T-helper 2 cell treated with Interferon-gamma antibody and Interleukin-4, amounts not matched to agents 5 μg/mL and 100 μg/mL, for 36 hours (primary cell): ENCODE results near the gene LITAF.
A peak's percentile ranks its signal among the peaks of the same experiment; 100 is the strongest.
"Not testable (repeated sequence)": the region's sequence is repeated elsewhere in the genome, so short reads cannot be mapped to it uniquely, and the experiment has no call there.

Source experiments
- DNase-seq: peaks from one replicate; pipeline ENCODE4 v3.0.0; 2021; ENCODE audit warnings: low spot score
- H3K27ac Mint-ChIP-seq: one replicate; pipeline ENCODE4 v1.8.0; 2021; ENCODE audit warnings: mild to moderate bottlenecking, mixed read lengths
- H3K27me3 Mint-ChIP-seq: one replicate; pipeline ENCODE4 v1.8.0; 2021; ENCODE audit warnings: low read depth, mixed read lengths
- H3K36me3 Mint-ChIP-seq: one replicate; pipeline ENCODE4 v1.8.0; 2021; ENCODE audit warnings: low read depth, mixed read lengths
- H3K4me1 Mint-ChIP-seq: one replicate; pipeline ENCODE4 v1.8.0; 2021; ENCODE audit warnings: low read depth, mixed read lengths
- H3K4me3 Mint-ChIP-seq: one replicate; pipeline ENCODE4 v1.8.0; 2022; ENCODE audit warnings: mild to moderate bottlenecking, moderate library complexity, mixed read lengths
- H3K9me3 Mint-ChIP-seq: one replicate; pipeline ENCODE4 v1.8.0; 2021; ENCODE audit warnings: mixed read lengths

The LITAF gene

GRCh38 chr16:11613381-11614303 lies 26.9 kb upstream of the LITAF start:
- Mint-ChIP-seq H3K4me1 (peaks cover 14% of the 10 kb centered on the region), H3K4me3 (no peak overlapping the region), H3K27ac (peak overlapping the region; percentile 60), H3K27me3 (peaks cover 6% of the 10 kb centered on the region), H3K9me3 (no peaks in the 10 kb centered on the region), H3K36me3 (no peaks in the 10 kb centered on the region)
- peak; percentile 26 for DNase-seq

- no peak overlapping the region for H3K27ac Mint-ChIP-seq
- DNase-seq = no peak
Observed at GRCh38 chr16:11612665-11613025, 25.9 kb upstream of the LITAF start.

DNA sequence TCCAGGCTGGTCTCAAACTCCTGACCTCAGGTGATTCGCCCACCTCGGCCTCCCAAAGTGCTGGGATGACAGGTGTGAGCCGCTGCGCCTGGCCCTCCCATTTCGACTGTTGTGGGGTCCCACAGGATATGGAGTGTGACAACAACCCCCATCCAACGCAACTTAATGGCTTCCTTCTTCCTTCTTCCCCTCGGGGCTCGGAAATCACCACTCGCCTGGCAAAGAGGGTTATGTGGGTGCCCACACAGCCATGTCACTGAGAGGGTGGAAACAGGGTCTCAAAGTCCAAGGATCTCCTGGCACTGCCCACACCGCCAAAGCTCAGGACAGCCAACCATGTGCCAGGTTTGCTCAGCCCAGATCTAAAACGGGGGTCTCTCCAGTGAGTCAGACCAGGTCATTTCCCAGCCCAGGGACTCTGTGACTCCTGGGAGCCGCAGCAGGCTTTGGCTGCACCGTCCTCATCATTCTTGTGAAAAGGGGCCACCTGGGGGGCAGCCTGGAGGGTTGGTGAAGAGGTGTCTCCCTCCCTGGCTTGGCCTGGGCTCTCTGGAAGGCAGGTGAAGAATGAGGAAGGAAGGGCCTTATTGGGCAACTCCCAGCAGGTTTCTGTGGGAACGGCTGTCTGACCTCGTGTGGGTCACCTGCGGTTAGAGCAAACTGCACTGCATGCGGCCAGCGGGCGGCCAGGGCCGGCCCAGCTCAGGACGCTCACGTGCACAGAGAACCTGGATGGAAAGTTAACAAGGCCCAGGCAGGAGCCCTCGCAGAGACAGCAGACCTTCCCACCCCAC lies 25.3 kb upstream of the LITAF start:
- Mint-ChIP-seq H3K4me1 (peaks cover 9% of the 10 kb centered on the region), H3K27ac (no peak overlapping the region), H3K4me3 (no peak overlapping the region), H3K9me3 (no peaks in the 10 kb centered on the region), H3K36me3 (no peaks in the 10 kb centered on the region), H3K27me3 (peaks cover 9% of the 10 kb centered on the region)
- DNase-seq = no peak

More at GRCh38 chr16:11612665-11613025, 25.9 kb upstream of the LITAF start:
- H3K27me3 Mint-ChIP-seq = peaks cover 9% of the 10 kb centered on the region
- H3K4me3 Mint-ChIP-seq = no peak overlapping the region
- H3K36me3 Mint-ChIP-seq = no peaks in the 10 kb centered on the region
- H3K9me3 Mint-ChIP-seq = no peaks in the 10 kb centered on the region
- peaks cover 9% of the 10 kb centered on the region for H3K4me1 Mint-ChIP-seq

- Mint-ChIP-seq H3K27me3 (peaks cover 9% of the 10 kb centered on the region), H3K4me1 (peaks cover 9% of the 10 kb centered on the region), H3K36me3 (no peaks in the 10 kb centered on the region), H3K4me3 (no peak overlapping the region), H3K9me3 (no peaks in the 10 kb centered on the region), H3K27ac (no peak overlapping the region)
- DNase-seq = no peak
Observed at GRCh38 chr16:11610580-11610979, 23.9 kb upstream of the LITAF start.

DNA sequence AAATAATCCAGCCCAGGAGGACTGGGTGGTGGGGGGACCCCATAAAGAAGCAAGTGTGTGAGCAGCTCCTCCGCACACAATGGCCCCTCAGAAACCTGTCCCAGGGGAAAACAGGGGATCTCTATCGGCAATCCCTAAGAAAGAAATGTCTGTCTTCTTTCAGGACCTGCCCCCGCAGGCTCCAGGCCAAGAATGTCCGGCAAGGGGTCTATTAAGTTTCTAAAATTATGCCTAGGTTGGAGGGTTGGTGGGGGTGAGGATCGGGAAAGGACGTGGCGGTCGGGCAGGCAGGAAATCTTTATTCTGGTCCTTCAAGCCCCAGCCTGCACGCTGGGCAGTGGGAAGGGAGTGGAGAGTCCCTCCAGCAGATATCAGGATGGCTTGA lies 23.4 kb upstream of the LITAF start:
- Mint-ChIP-seq H3K9me3 (no peaks in the 10 kb centered on the region), H3K4me3 (no peak overlapping the region), H3K36me3 (no peaks in the 10 kb centered on the region), H3K27me3 (peaks cover 9% of the 10 kb centered on the region), H3K4me1 (peaks cover 9% of the 10 kb centered on the region), H3K27ac (no peak overlapping the region)
- DNase-seq = no peak

DNA sequence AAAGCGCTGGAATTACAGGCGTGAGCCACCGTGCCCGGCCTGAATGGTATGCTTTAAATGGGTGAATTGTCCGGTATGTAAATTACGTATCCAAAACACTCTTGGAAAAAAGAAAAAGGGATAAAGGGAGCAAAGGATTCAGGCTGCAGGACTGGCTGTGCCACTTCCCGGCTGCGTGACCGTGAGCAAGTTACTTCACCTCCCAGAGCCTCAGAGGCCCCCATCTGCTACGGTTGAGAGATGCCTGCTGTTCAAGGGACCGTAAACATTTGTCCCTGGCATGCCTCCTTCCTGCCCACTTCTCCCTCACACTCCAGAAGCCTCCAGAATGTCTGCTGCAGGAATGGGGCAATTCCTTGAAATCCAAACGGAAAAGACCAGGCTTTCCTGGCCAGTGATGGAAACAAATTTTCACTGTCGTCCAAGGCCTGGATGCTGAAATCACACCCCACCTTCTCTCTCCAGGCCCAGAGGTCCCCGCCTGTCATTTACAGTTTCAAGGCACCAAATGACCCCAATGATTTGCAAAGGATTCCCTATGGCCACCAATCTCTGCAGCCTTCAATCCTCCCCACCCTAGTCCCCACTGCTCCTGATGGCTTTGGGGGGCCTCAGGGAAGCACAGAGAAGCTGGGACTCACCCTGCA lies 22.9 kb upstream of the LITAF start:
- Mint-ChIP-seq H3K4me3 (no peak overlapping the region), H3K36me3 (no peaks in the 10 kb centered on the region), H3K27ac (no peak overlapping the region), H3K4me1 (peaks cover 9% of the 10 kb centered on the region), H3K9me3 (no peaks in the 10 kb centered on the region), H3K27me3 (peaks cover 9% of the 10 kb centered on the region)
- DNase-seq = no peak

- H3K4me3 Mint-ChIP-seq = no peak overlapping the region
- H3K27me3 Mint-ChIP-seq = peaks cover 11% of the 10 kb centered on the region
- no peak overlapping the region for H3K27ac Mint-ChIP-seq
- H3K36me3 Mint-ChIP-seq = no peaks in the 10 kb centered on the region
- no peak for DNase-seq
- peaks cover 2% of the 10 kb centered on the region for H3K4me1 Mint-ChIP-seq
- H3K9me3 Mint-ChIP-seq = no peaks in the 10 kb centered on the region
Observed at GRCh38 chr16:11605891-11606290, 19.2 kb upstream of the LITAF start.

- no peak for DNase-seq
- Mint-ChIP-seq H3K4me1 (peaks cover 2% of the 10 kb centered on the region), H3K27ac (no peak overlapping the region), H3K36me3 (no peaks in the 10 kb centered on the region), H3K4me3 (no peak overlapping the region), H3K27me3 (peaks cover 10% of the 10 kb centered on the region), H3K9me3 (no peaks in the 10 kb centered on the region)
Observed at GRCh38 chr16:11605564-11605886, 18.8 kb upstream of the LITAF start.

- Mint-ChIP-seq H3K9me3 (no peaks in the 10 kb centered on the region), H3K4me1 (peaks cover 2% of the 10 kb centered on the region), H3K27me3 (peaks cover 5% of the 10 kb centered on the region), H3K4me3 (no peak overlapping the region), H3K36me3 (no peaks in the 10 kb centered on the region), H3K27ac (no peak overlapping the region)
- no peak for DNase-seq
Observed at GRCh38 chr16:11604783-11605563, 18.3 kb upstream of the LITAF start.

GRCh38 chr16:11604296-11604695 lies 17.6 kb upstream of the LITAF start:
- H3K36me3 Mint-ChIP-seq, H3K4me1 Mint-ChIP-seq, H3K4me3 Mint-ChIP-seq, H3K27ac Mint-ChIP-seq, H3K9me3 Mint-ChIP-seq, DNase-seq, H3K27me3 Mint-ChIP-seq: not testable (repeated sequence)

GRCh38 chr16:11603331-11603750 lies 16.6 kb upstream of the LITAF start:
- no peaks in the 10 kb centered on the region for H3K4me1 Mint-ChIP-seq
- no peak for DNase-seq
- H3K4me3 Mint-ChIP-seq = no peak overlapping the region
- no peaks in the 10 kb centered on the region for H3K9me3 Mint-ChIP-seq
- H3K27ac Mint-ChIP-seq = no peak overlapping the region
- H3K36me3 Mint-ChIP-seq = no peaks in the 10 kb centered on the region
- peaks cover 5% of the 10 kb centered on the region for H3K27me3 Mint-ChIP-seq

- Mint-ChIP-seq H3K36me3 (no peaks in the 10 kb centered on the region), H3K4me3 (no peak overlapping the region), H3K27ac (no peak overlapping the region), H3K27me3 (peaks cover 2% of the 10 kb centered on the region), H3K4me1 (peaks cover 5% of the 10 kb centered on the region), H3K9me3 (no peaks in the 10 kb centered on the region)
- no peak for DNase-seq
Observed at GRCh38 chr16:11602321-11602720, 15.6 kb upstream of the LITAF start.

GRCh38 chr16:11601911-11602310 lies 15.2 kb upstream of the LITAF start:
- H3K27me3 Mint-ChIP-seq = peaks cover 2% of the 10 kb centered on the region
- no peak overlapping the region for H3K27ac Mint-ChIP-seq
- peaks cover 8% of the 10 kb centered on the region for H3K4me1 Mint-ChIP-seq
- H3K4me3 Mint-ChIP-seq = no peak overlapping the region
- no peaks in the 10 kb centered on the region for H3K36me3 Mint-ChIP-seq
- no peaks in the 10 kb centered on the region for H3K9me3 Mint-ChIP-seq
- DNase-seq = no peak
